ENCODE data around the gene HS3ST5.

Gene HS3ST5

GRCh38 chr6:114133816-114134215 lies 209.0 kb downstream of the HS3ST5 start:
- Histone ChIP-seq H2AFZ (ENCODE audit: low read depth, low read length, severe bottlenecking) (no peak overlapping the region), H3K4me2 (ENCODE audit: low read depth, low read length, poor library complexity, severe bottlenecking) (no peak overlapping the region), H3K36me3 (ENCODE audit: low read length) (no peaks in the 10 kb centered on the region), H4K20me1 (ENCODE audit: low read depth, low read length) (no peaks in the 10 kb centered on the region), H3K27me3 (ENCODE audit: low read length) (no peaks in the 10 kb centered on the region), H3F3A (ENCODE audit: insufficient read depth) (no peaks in the 10 kb centered on the region), H3K4me3 (ENCODE audit: insufficient read depth, low read length, poor library complexity, severe bottlenecking) (no peak overlapping the region), H3K9me3 (ENCODE audit: insufficient read depth, low read length) (no peaks in the 10 kb centered on the region), H3K9ac (ENCODE audit: low read length) (no peak overlapping the region), H3K27ac (ENCODE audit: low read depth, low read length) (no peak overlapping the region), H3K79me2 (ENCODE audit: insufficient read depth, low read length) (no peaks in the 10 kb centered on the region), H3K9me2 (replicated peaks; ENCODE audit: insufficient read depth, low read length) (no peaks in the 10 kb centered on the region)
- TF ChIP-seq EZH2phosphoT487 (conservative IDR thresholded peaks at IDR 0.05; ENCODE audit: low read length) (no peak), CTCF (IDR thresholded peaks at IDR 0.05; ENCODE audit: insufficient read depth, low read length, poor library complexity, severe bottlenecking) (no peak)

GRCh38 chr6:114131945-114132344 lies 210.9 kb downstream of the HS3ST5 start:
- Histone ChIP-seq H2AFZ (ENCODE audit: low read depth, low read length, severe bottlenecking) (no peak overlapping the region), H3K9me2 (replicated peaks; ENCODE audit: insufficient read depth, low read length) (no peaks in the 10 kb centered on the region), H3K9me3 (ENCODE audit: insufficient read depth, low read length) (no peaks in the 10 kb centered on the region), H3F3A (ENCODE audit: insufficient read depth) (no peaks in the 10 kb centered on the region), H4K20me1 (ENCODE audit: low read depth, low read length) (no peaks in the 10 kb centered on the region), H3K9ac (ENCODE audit: low read length) (no peak overlapping the region), H3K36me3 (ENCODE audit: low read length) (no peaks in the 10 kb centered on the region), H3K27me3 (ENCODE audit: low read length) (no peaks in the 10 kb centered on the region), H3K4me3 (ENCODE audit: insufficient read depth, low read length, poor library complexity, severe bottlenecking) (no peak overlapping the region), H3K79me2 (ENCODE audit: insufficient read depth, low read length) (no peaks in the 10 kb centered on the region), H3K4me2 (ENCODE audit: low read depth, low read length, poor library complexity, severe bottlenecking) (no peak overlapping the region), H3K27ac (ENCODE audit: low read depth, low read length) (no peak overlapping the region)
- no peak for TF ChIP-seq EZH2phosphoT487 (conservative IDR thresholded peaks at IDR 0.05; ENCODE audit: low read length)
- no peak for TF ChIP-seq CTCF (IDR thresholded peaks at IDR 0.05; ENCODE audit: insufficient read depth, low read length, poor library complexity, severe bottlenecking)

- Histone ChIP-seq H3F3A (ENCODE audit: insufficient read depth) (no peaks in the 10 kb centered on the region), H3K4me3 (ENCODE audit: insufficient read depth, low read length, poor library complexity, severe bottlenecking) (no peak overlapping the region), H3K27ac (ENCODE audit: low read depth, low read length) (no peak overlapping the region), H3K27me3 (ENCODE audit: low read length) (no peaks in the 10 kb centered on the region), H4K20me1 (ENCODE audit: low read depth, low read length) (no peaks in the 10 kb centered on the region), H3K79me2 (ENCODE audit: insufficient read depth, low read length) (no peaks in the 10 kb centered on the region), H3K36me3 (ENCODE audit: low read length) (no peaks in the 10 kb centered on the region), H2AFZ (ENCODE audit: low read depth, low read length, severe bottlenecking) (no peak overlapping the region), H3K4me2 (ENCODE audit: low read depth, low read length, poor library complexity, severe bottlenecking) (no peak overlapping the region), H3K9me3 (ENCODE audit: insufficient read depth, low read length) (no peaks in the 10 kb centered on the region), H3K9me2 (replicated peaks; ENCODE audit: insufficient read depth, low read length) (no peaks in the 10 kb centered on the region), H3K9ac (ENCODE audit: low read length) (no peak overlapping the region)
- TF ChIP-seq CTCF (IDR thresholded peaks at IDR 0.05; ENCODE audit: insufficient read depth, low read length, poor library complexity, severe bottlenecking), result no peak
- no peak for TF ChIP-seq EZH2phosphoT487 (conservative IDR thresholded peaks at IDR 0.05; ENCODE audit: low read length)
Observed at GRCh38 chr6:114125576-114125975, 217.2 kb downstream of the HS3ST5 start.

Data from SU-DHL-6 (cell line).